HEK293 (cell line): ENCODE measurements around the gene CDC42EP1.

Experiments used
- GLI4 ChIP-seq: fragments of 450-650 bp; formaldehyde crosslinking; IDR thresholded peaks from 2 replicates; pipeline ENCODE4 v1.5.1; 2016; ENCODE audit warnings: missing biosample characterization, missing genetic modification characterization
- IKZF3 ChIP-seq: fragments of 450-650 bp; IDR thresholded peaks from 2 replicates; pipeline ENCODE4 v1.5.0; 2018; ENCODE audit warnings: missing biosample characterization, mild to moderate bottlenecking, missing genetic modification characterization, moderate library complexity
- KLF16 ChIP-seq: fragments of 450-650 bp; formaldehyde crosslinking; IDR thresholded peaks from 2 replicates; pipeline ENCODE4 v1.5.1; 2017; ENCODE audit warnings: missing biosample characterization, missing genetic modification characterization
- KLF8 ChIP-seq: fragments of 450-650 bp; formaldehyde crosslinking; IDR thresholded peaks from 2 replicates; pipeline ENCODE4 v1.5.1; 2016; ENCODE audit warnings: missing biosample characterization, missing genetic modification characterization
- MZF1 ChIP-seq: fragments of 450-650 bp; formaldehyde crosslinking; IDR thresholded peaks from 2 replicates; pipeline ENCODE4 v1.5.1; 2017; ENCODE audit warnings: missing biosample characterization, missing genetic modification characterization, borderline replicate concordance
- PRDM1 ChIP-seq: fragments of 450-650 bp; formaldehyde crosslinking; IDR thresholded peaks from 2 replicates; pipeline ENCODE4; 2016; ENCODE audit warnings: missing biosample characterization, missing genetic modification characterization
- SETDB1 ChIP-seq: IDR thresholded peaks from one replicate; pipeline ENCODE4 v1.6.1; 2017; ENCODE audit warnings: mild to moderate bottlenecking, low read length, moderate library complexity, mixed read lengths; ENCODE audit not compliant: insufficient read length
- SP3 ChIP-seq: fragments of 450-650 bp; formaldehyde crosslinking; IDR thresholded peaks from 2 replicates; pipeline ENCODE4 v1.5.1; 2016; ENCODE audit warnings: missing biosample characterization, missing genetic modification characterization
- SP7 ChIP-seq: fragments of 450-650 bp; formaldehyde crosslinking; IDR thresholded peaks from 2 replicates; pipeline ENCODE4 v1.5.1; 2016; ENCODE audit warnings: missing biosample characterization, missing genetic modification characterization
- WT1 ChIP-seq: fragments of 450-650 bp; formaldehyde crosslinking; IDR thresholded peaks from 2 replicates; pipeline ENCODE4 v1.5.1; 2016; ENCODE audit warnings: missing biosample characterization, missing genetic modification characterization
- ZBTB1 ChIP-seq: fragments of 450-650 bp; formaldehyde crosslinking; IDR thresholded peaks from 2 replicates; pipeline ENCODE4 v1.5.1; 2016; ENCODE audit warnings: missing biosample characterization, missing genetic modification characterization
- ZBTB17 ChIP-seq: fragments of 450-650 bp; formaldehyde crosslinking; IDR thresholded peaks from 2 replicates; pipeline ENCODE4 v1.5.1; 2016; ENCODE audit warnings: missing biosample characterization, missing genetic modification characterization
- ZBTB26 ChIP-seq: fragments of 450-650 bp; formaldehyde crosslinking; optimal IDR thresholded peaks from 2 replicates; pipeline ENCODE3; 2016; ENCODE audit warnings: missing biosample characterization, mild to moderate bottlenecking, missing genetic modification characterization
- ZBTB44 ChIP-seq: fragments of 450-650 bp; IDR thresholded peaks from 2 replicates; pipeline ENCODE4 v1.5.1; 2018; ENCODE audit warnings: missing biosample characterization, mild to moderate bottlenecking, missing genetic modification characterization
- ZBTB8A ChIP-seq: fragments of 450-650 bp; formaldehyde crosslinking; IDR thresholded peaks from 2 replicates; pipeline ENCODE4 v1.5.1; 2016; ENCODE audit warnings: missing biosample characterization, missing genetic modification characterization
- ZEB2 ChIP-seq: fragments of 450-650 bp; formaldehyde crosslinking; IDR thresholded peaks from 2 replicates; pipeline ENCODE4 v1.5.1; 2016; ENCODE audit warnings: missing biosample characterization, missing genetic modification characterization
- ZFP69B ChIP-seq: fragments of 450-650 bp; formaldehyde crosslinking; IDR thresholded peaks from 2 replicates; pipeline ENCODE4 v1.5.1; 2016; ENCODE audit warnings: missing biosample characterization, missing genetic modification characterization
- ZNF132 ChIP-seq: fragments of 450-650 bp; formaldehyde crosslinking; IDR thresholded peaks from 2 replicates; pipeline ENCODE4 v1.5.1; 2017; ENCODE audit warnings: missing biosample characterization, missing genetic modification characterization, borderline replicate concordance
- ZNF133 ChIP-seq: fragments of 450-650 bp; formaldehyde crosslinking; IDR thresholded peaks from 2 replicates; pipeline ENCODE4 v1.5.1; 2016; ENCODE audit warnings: missing biosample characterization, missing genetic modification characterization
- ZNF16 ChIP-seq: fragments of 450-650 bp; formaldehyde crosslinking; IDR thresholded peaks from 2 replicates; pipeline ENCODE4 v1.5.1; 2016; ENCODE audit warnings: low read depth, missing biosample characterization, missing genetic modification characterization
- ZNF184 ChIP-seq: fragments of 450-650 bp; IDR thresholded peaks from 2 replicates; pipeline ENCODE4 v1.5.1; 2018; ENCODE audit warnings: missing biosample characterization, mild to moderate bottlenecking, missing genetic modification characterization
- ZNF2 ChIP-seq: fragments of 450-650 bp; formaldehyde crosslinking; IDR thresholded peaks from 2 replicates; pipeline ENCODE4 v1.5.1; 2016; ENCODE audit warnings: missing biosample characterization, missing genetic modification characterization
- ZNF223 ChIP-seq: fragments of 450-650 bp; formaldehyde crosslinking; IDR thresholded peaks from 2 replicates; pipeline ENCODE4 v1.5.1; 2016; ENCODE audit warnings: missing biosample characterization, missing genetic modification characterization
- ZNF280D ChIP-seq: fragments of 450-650 bp; formaldehyde crosslinking; IDR thresholded peaks from 2 replicates; pipeline ENCODE4 v1.5.1; 2016; ENCODE audit warnings: missing biosample characterization, missing genetic modification characterization
- ZNF324 ChIP-seq: fragments of 450-650 bp; formaldehyde crosslinking; IDR thresholded peaks from 2 replicates; pipeline ENCODE4 v1.5.1; 2016; ENCODE audit warnings: missing biosample characterization, missing genetic modification characterization
- ZNF362 ChIP-seq: fragments of 450-650 bp; formaldehyde crosslinking; IDR thresholded peaks from 2 replicates; pipeline ENCODE4 v1.5.1; 2016; ENCODE audit warnings: missing biosample characterization, missing genetic modification characterization
- ZNF366 ChIP-seq: fragments of 450-650 bp; formaldehyde crosslinking; conservative IDR thresholded peaks from 2 replicates; pipeline ENCODE4 v1.5.1; 2016; ENCODE audit warnings: missing biosample characterization, missing genetic modification characterization
- ZNF48 ChIP-seq: fragments of 450-650 bp; formaldehyde crosslinking; IDR thresholded peaks from 2 replicates; pipeline ENCODE4 v1.5.1; 2016; ENCODE audit warnings: missing biosample characterization, missing genetic modification characterization
- ZNF555 ChIP-seq: fragments of 450-650 bp; formaldehyde crosslinking; conservative IDR thresholded peaks from 2 replicates; pipeline ENCODE4 v1.5.1; 2017; ENCODE audit warnings: missing biosample characterization, mild to moderate bottlenecking, missing genetic modification characterization, inconsistent platforms
- ZNF558 ChIP-seq: fragments of 450-650 bp; formaldehyde crosslinking; IDR thresholded peaks from 2 replicates; pipeline ENCODE4 v1.5.1; 2016; ENCODE audit warnings: missing biosample characterization, missing genetic modification characterization
- ZNF580 ChIP-seq: fragments of 450-650 bp; formaldehyde crosslinking; IDR thresholded peaks from 2 replicates; pipeline ENCODE4 v1.5.1; 2016; ENCODE audit warnings: missing biosample characterization, missing genetic modification characterization
- ZNF624 ChIP-seq: fragments of 450-650 bp; formaldehyde crosslinking; IDR thresholded peaks from 2 replicates; pipeline ENCODE4 v1.5.1; 2017; ENCODE audit warnings: missing biosample characterization, missing genetic modification characterization
- ZNF660 ChIP-seq: fragments of 450-650 bp; IDR thresholded peaks from 2 replicates; pipeline ENCODE4 v1.5.1; 2018; ENCODE audit warnings: missing biosample characterization, mild to moderate bottlenecking, missing genetic modification characterization
- ZNF701 ChIP-seq: fragments of 450-650 bp; formaldehyde crosslinking; IDR thresholded peaks from 2 replicates; pipeline ENCODE4 v1.5.1; 2016; ENCODE audit warnings: missing biosample characterization, missing genetic modification characterization

CDC42EP1 gene

DNA sequence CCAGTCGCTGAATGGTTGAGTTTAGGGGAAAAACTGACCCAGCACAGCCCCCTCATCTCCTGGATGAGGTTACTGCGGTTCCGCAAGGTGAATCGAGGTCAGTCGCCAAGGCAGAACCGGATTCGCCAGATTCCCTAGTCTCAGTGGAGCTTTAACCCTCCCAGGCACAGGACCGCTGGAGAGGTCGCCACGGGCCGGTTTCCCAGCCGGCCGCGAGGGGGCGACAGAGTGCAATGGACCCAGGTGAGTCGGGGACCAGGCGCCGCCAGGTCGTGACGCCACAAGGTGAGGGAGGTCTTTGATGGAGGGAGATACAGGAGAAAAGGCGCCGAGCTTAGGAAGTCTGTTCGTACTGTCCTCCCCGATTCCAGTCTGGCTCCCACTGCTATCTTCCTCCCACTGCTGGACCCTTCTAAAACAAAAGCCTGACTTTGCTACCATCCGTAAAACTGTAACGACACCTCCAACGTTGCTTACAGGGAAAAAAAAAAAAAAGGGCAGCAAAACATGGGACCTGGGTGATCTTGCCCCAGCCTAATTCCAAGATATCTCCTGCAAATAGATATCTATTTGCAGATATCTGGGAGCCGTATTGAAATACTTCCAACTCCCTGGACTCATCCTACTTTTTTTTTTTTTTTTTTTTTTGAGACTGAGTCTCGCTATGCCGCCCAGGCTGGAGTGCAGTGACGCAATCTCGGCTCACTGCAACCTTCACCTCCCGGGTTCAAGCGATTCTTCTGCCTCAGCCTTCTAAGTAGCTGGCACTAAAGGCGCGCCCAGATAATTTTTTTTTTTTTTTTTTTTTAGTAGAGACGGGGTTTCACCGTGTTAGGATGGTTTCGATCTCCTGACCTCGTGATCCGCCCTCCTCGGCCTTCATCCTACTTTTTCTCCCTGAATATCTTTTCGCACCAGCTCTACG lies 47.0 kb downstream of the CDC42EP1 start (continued):
- TF ChIP-seq ZBTB26 (tag by site-specific recombination) (peak; percentile 21), ZNF132 (tag by site-specific recombination) (no peak), SP3 (tag by site-specific recombination) (no peak; the same call in 1 of the 2 replicates), KLF16 (tag by site-specific recombination) (peak; percentile 21; the same call in 1 of the 2 replicates), SP7 (tag by site-specific recombination) (peak; percentile 25; the same call in 1 of the 2 replicates), ZNF133 (tag by site-specific recombination) (no peak), KLF8 (tag by site-specific recombination) (peak; percentile 55), ZNF624 (tag by site-specific recombination) (no peak), ZBTB1 (no peak), IKZF3 (tag by site-specific recombination) (peak; percentile 58; the same call in 1 of the 2 replicates), ZNF362 (tag by site-specific recombination) (peak; percentile 98), ZNF324 (tag by site-specific recombination) (peak; percentile 41; the same call in 1 of the 2 replicates), SETDB1 (no peak), ZEB2 (tag by site-specific recombination) (peak; percentile 99), ZBTB8A (tag by site-specific recombination) (peak; percentile 25; the same call in 1 of the 2 replicates), ZNF48 (tag by site-specific recombination) (no peak), ZFP69B (tag by site-specific recombination) (peak; percentile 78), ZNF16 (tag by site-specific recombination) (no peak), ZNF223 (0 out of 2 replicates have a peak, but pooled peaks have one; percentile 41), ZBTB44 (tag by site-specific recombination) (peak; percentile 45; the same call in 1 of the 2 replicates), GLI4 (tag by site-specific recombination) (no peak), ZNF660 (tag by site-specific recombination) (0 out of 2 replicates have a peak, but pooled peaks have one; percentile 51), WT1 (tag by site-specific recombination) (peak; percentile 55; the same call in 1 of the 2 replicates), ZNF2 (peak; percentile 60; the same call in 1 of the 2 replicates), ZNF366 (tag by site-specific recombination) (peak; percentile 94), ZNF184 (tag by site-specific recombination) (0 out of 2 replicates have a peak, but pooled peaks have one; percentile 14), PRDM1 (peak; percentile 19; the same call in 1 of the 2 replicates), MZF1 (tag by site-specific recombination) (no peak), ZBTB17 (tag by site-specific recombination) (peak; percentile 78), ZNF555 (tag by site-specific recombination) (no peak), ZNF580 (tag by site-specific recombination) (peak; percentile 69; the same call in 1 of the 2 replicates), ZNF701 (no peak), ZNF558 (tag by site-specific recombination) (no peak), ZNF280D (tag by site-specific recombination) (no peak)
